Ishikawa (cell line): ENCODE measurements around the gene ZNF267.

Experiments
- CEBPB ChIP-seq: IDR thresholded peaks from 2 replicates; pipeline ENCODE4 v1.6.1; 2012
- CREB1 ChIP-seq: IDR thresholded peaks from 2 replicates; pipeline ENCODE4 v1.6.1; 2012; ENCODE audit warnings: low read depth
- EGR1 ChIP-seq: IDR thresholded peaks from 2 replicates; pipeline ENCODE4 v1.6.1; 2012
- EP300 ChIP-seq: IDR thresholded peaks from 2 replicates; pipeline ENCODE4 v1.6.1; 2012; ENCODE audit warnings: borderline replicate concordance
- FOXM1 ChIP-seq: IDR thresholded peaks from 2 replicates; pipeline ENCODE4 v1.6.1; 2012; ENCODE audit warnings: low read depth, borderline replicate concordance
- NFIC ChIP-seq: IDR thresholded peaks from 2 replicates; pipeline ENCODE4 v1.6.1; 2012
- RAD21 ChIP-seq: IDR thresholded peaks from 2 replicates; pipeline ENCODE4 v1.6.1; 2012; ENCODE audit warnings: low read depth
- REST ChIP-seq: IDR thresholded peaks from 2 replicates; pipeline ENCODE4 v1.6.1; 2012; ENCODE audit warnings: low read depth, mild to moderate bottlenecking
- TAF1 ChIP-seq: IDR thresholded peaks from 2 replicates; pipeline ENCODE4 v1.6.1; 2012; ENCODE audit warnings: low read depth, mild to moderate bottlenecking
- TCF12 ChIP-seq: IDR thresholded peaks from 2 replicates; pipeline ENCODE4 v1.6.1; 2012; ENCODE audit warnings: low read depth
- TEAD4 ChIP-seq: IDR thresholded peaks from 2 replicates; pipeline ENCODE4 v1.6.1; 2012
- YY1 ChIP-seq: IDR thresholded peaks from 2 replicates; pipeline ENCODE4 v1.6.1; 2012; ENCODE audit warnings: low read depth
- ZBTB7A ChIP-seq: IDR thresholded peaks from 2 replicates; pipeline ENCODE4 v1.6.1; 2012; ENCODE audit warnings: low read depth
- TF ChIP-seq, protein P1 (sequence below): IDR thresholded peaks from 2 replicates; pipeline ENCODE4 v1.6.1; 2012
- TF ChIP-seq, protein P2 (sequence below): IDR thresholded peaks from 2 replicates; pipeline ENCODE4 v1.6.1; 2012

The ZNF267 gene

DNA sequence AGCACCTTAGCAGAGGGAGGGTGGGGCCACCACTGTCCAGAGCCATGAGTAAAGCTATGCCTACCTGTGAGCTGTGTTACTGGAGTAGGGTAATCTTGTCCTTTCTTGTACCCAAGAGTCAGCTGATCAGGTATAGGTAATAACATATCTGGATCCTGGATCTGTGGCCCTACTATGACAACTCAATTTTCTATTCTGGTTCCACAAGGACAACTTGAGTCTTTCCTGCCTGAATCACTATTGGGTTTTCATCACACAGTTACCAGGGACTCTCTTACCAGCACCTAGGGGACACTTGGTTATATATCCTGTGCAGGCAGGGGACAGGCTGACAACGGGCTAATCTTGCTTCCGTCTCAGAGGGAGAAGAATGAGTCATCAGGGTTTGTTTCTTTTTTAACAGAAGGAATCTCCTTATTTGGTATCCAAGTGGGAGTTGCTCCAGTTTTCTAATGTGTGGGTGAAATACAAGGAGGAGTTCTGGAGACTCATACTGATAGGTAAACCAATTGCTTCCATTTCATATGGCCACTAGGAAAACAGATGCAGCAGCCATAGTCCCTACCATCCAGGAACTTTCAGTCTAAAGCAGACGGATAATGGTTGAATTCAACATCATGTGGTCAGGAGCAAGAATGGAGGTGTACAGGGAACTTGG lies 6.8 kb downstream of the ZNF267 start:
- TF ChIP-seq REST (no peak), NFIC (no peak), CREB1 (no peak), YY1 (no peak), FOXM1 (no peak)
- TF ChIP-seq, protein P1, sequence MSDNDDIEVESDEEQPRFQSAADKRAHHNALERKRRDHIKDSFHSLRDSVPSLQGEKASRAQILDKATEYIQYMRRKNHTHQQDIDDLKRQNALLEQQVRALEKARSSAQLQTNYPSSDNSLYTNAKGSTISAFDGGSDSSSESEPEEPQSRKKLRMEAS: no peak

DNA sequence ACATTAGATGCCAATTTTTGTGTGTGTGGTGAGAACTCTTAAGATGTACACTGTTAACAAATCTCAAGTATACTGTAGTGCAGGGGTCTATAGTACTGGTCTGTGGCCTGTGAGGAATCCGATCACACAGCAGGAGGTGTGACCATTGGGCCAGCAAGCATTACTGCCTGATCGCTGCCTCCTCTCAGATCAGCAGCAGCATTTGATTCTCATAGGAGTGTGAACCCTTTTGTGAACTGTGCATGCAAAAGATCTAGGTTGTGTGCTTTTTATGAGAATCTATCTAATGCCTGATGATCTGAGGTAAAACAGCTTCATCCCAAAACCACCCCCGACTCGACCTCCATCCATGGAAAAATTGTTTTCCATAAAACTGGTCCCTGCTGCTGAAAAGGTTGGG lies 12.6 kb downstream of the ZNF267 start:
- TF ChIP-seq TEAD4: no peak
- no peak for TF ChIP-seq EP300
- TF ChIP-seq, protein P1: no peak

- no peak for TF ChIP-seq TEAD4
- no peak for TF ChIP-seq EGR1
- TF ChIP-seq EP300: no peak
- no peak for TF ChIP-seq TAF1
- no peak for TF ChIP-seq RAD21
- TF ChIP-seq, protein P2, sequence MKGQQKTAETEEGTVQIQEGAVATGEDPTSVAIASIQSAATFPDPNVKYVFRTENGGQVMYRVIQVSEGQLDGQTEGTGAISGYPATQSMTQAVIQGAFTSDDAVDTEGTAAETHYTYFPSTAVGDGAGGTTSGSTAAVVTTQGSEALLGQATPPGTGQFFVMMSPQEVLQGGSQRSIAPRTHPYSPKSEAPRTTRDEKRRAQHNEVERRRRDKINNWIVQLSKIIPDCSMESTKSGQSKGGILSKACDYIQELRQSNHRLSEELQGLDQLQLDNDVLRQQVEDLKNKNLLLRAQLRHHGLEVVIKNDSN: no peak
- no peak for TF ChIP-seq NFIC
- TF ChIP-seq CEBPB: no peak
- TF ChIP-seq, protein P1: no peak
- TF ChIP-seq REST: no peak
- TF ChIP-seq CREB1: no peak
- no peak for TF ChIP-seq TCF12
- TF ChIP-seq FOXM1: no peak
- no peak for TF ChIP-seq ZBTB7A
- no peak for TF ChIP-seq YY1
Observed at GRCh38 chr16:31888735-31889134, 15.1 kb downstream of the ZNF267 start.

DNA sequence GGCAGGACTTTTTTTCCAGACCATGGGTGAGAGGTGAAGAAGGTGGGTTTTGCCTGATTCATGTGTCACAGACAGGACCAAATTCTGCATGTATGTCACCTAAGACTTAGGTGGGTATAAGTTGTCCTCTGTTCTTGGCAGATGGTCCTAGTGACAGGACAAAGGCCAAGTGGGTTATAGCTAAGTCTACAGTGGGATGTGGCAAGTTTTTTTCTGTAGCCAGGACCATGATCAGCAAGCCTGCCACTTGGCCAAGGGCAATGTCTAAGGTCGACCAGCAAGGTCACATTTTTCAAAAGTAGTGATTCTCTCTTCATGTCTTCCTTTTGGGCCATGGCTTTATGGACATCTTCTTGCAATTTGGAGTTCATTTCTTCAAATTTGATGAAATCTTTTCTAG lies 20.2 kb downstream of the ZNF267 start:
- TF ChIP-seq YY1 (no peak), CEBPB (no peak)
- TF ChIP-seq, protein P1: no peak

DNA sequence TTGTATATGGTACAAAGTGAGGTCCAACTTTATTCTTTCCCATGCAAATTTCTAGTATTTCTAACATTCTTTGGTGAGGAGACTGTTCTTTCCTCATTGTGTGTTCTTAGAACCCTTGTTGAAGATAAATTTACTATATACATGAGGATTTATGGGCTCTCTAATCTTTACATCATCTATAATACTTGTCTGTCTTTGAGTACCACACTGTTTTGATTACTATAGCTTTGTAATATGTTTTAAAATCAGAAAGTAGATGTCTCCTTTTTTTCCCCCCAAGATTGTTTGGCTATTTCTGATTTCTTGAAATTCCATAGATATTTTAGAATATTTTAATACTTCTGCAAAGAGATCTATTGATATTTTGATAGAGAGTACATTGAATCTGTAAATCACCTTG lies 23.7 kb downstream of the ZNF267 start:
- TF ChIP-seq, protein P2: no peak
- TF ChIP-seq ZBTB7A: no peak
- no peak for TF ChIP-seq TCF12
- TF ChIP-seq RAD21: no peak
- TF ChIP-seq EGR1: no peak
- TF ChIP-seq NFIC: no peak
- no peak for TF ChIP-seq REST
- no peak for TF ChIP-seq FOXM1
- TF ChIP-seq TAF1: no peak
- no peak for TF ChIP-seq YY1
- TF ChIP-seq, protein P1: no peak
- no peak for TF ChIP-seq CREB1
- no peak for TF ChIP-seq CEBPB
- no peak for TF ChIP-seq EP300
- no peak for TF ChIP-seq TEAD4
